Measurements from ENCODE around the gene FGGY.

- TF ChIP-seq CTCF (IDR thresholded peaks at IDR 0.05) = no peak
- no peak for TF ChIP-seq POLR2A (IDR thresholded peaks at IDR 0.05)
Observed at GRCh38 chr1:59396387-59396786, 99.5 kb downstream of the FGGY start.

All from body of pancreas (tissue), 4 donors.